GM10266 (cell line): ENCODE results near the gene ABCA7.

Source experiments
- DNase-seq: peaks from one replicate; pipeline ENCODE4 v3.0.0; 2012; ENCODE audit errors: extremely low spot score
- TF ChIP-seq, protein P1 (sequence below): IDR thresholded peaks from 2 replicates; pipeline ENCODE4 v1.5.1; 2012; ENCODE audit warnings: mild to moderate bottlenecking, low read depth; ENCODE audit not compliant: control insufficient read depth, insufficient read depth; ENCODE audit errors: missing control alignments

The ABCA7 gene

DNA sequence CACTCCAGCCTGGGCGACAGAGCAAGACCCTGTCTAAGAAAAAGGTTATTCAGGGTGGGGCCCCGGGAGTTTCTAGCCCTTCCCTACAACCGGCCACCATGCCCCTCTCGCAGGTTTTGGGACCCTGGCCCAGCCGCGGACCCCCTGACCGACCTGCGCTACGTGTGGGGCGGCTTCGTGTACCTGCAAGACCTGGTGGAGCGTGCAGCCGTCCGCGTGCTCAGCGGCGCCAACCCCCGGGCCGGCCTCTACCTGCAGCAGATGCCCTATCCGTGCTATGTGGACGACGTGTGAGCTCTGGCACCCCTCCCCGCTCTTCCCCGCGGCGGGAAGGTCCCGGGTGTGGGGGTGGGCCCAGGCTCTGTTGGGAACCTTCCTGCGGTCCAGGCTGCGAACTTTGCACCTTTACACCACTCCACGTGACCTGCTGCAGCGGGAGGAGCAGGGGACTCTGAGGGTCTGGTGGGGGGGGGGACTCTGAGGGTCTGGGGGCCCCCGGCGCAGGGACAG lies 6.3 kb downstream of the ABCA7 start:
- TF ChIP-seq, protein P1, sequence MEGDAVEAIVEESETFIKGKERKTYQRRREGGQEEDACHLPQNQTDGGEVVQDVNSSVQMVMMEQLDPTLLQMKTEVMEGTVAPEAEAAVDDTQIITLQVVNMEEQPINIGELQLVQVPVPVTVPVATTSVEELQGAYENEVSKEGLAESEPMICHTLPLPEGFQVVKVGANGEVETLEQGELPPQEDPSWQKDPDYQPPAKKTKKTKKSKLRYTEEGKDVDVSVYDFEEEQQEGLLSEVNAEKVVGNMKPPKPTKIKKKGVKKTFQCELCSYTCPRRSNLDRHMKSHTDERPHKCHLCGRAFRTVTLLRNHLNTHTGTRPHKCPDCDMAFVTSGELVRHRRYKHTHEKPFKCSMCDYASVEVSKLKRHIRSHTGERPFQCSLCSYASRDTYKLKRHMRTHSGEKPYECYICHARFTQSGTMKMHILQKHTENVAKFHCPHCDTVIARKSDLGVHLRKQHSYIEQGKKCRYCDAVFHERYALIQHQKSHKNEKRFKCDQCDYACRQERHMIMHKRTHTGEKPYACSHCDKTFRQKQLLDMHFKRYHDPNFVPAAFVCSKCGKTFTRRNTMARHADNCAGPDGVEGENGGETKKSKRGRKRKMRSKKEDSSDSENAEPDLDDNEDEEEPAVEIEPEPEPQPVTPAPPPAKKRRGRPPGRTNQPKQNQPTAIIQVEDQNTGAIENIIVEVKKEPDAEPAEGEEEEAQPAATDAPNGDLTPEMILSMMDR: no peak
- no peak for DNase-seq

DNA sequence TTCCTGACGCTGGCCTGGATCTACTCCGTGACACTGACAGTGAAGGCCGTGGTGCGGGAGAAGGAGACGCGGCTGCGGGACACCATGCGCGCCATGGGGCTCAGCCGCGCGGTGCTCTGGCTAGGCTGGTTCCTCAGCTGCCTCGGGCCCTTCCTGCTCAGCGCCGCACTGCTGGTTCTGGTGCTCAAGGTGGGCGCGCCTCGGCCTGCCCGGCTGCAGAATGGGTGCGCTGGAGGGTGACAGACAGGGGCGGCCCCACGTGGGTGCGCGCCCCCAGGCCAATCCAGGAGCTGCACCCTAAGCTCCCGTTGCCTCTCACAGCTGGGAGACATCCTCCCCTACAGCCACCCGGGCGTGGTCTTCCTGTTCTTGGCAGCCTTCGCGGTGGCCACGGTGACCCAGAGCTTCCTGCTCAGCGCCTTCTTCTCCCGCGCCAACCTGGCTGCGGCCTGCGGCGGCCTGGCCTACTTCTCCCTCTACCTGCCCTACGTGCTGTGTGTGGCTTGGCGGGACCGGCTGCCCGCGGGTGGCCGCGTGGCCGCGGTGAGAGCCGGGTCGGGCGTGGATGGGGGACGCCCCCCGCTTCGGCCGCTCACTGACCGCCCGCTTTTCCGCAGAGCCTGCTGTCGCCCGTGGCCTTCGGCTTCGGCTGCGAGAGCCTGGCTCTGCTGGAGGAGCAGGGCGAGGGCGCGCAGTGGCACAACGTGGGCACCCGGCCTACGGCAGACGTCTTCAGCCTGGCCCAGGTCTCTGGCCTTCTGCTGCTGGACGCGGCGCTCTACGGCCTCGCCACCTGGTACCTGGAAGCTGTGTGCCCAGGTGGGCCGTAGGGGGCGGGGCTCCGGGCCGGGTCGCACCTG lies 7.2 kb downstream of the ABCA7 start:
- DNase-seq: no peak
- TF ChIP-seq, protein P1: no peak

DNA sequence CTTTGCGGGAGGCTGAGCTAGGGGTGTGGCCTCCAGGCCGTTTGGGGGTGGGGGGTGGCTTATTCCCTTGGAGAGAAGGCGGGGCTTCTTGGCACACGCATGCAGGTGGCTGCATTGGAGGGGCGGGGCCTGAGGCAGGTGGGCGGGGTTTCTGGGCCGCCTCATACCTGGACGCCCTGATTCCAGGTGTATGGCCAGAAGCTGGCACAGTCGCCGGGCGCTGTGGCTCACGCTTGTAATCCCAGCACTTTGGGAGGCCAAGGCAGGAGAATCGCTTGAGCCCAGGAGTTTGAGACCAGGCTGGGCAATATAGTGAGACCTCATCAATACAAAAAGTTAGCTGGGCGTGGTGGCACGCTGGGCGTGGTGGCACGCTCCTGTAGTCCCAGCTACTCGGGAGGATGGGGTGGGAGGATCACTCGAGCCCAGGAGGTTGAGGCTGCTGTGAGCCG lies 7.8 kb downstream of the ABCA7 start:
- TF ChIP-seq, protein P1: no peak
- DNase-seq: no peak

DNA sequence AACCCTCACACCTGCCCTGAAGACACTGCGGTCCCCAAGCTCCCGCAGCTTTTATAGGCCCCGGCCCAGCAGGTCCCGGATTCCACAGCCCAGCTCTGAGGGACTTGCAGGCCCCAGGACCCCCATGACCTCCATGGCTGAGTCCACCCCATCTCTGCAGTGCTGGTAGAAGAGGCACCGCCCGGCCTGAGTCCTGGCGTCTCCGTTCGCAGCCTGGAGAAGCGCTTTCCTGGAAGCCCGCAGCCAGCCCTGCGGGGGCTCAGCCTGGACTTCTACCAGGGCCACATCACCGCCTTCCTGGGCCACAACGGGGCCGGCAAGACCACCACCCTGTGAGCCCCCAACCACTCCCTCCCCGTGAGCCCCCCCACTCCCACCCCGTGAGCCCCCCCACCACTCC lies 9.2 kb downstream of the ABCA7 start:
- DNase-seq: no peak
- TF ChIP-seq, protein P1: no peak

DNA sequence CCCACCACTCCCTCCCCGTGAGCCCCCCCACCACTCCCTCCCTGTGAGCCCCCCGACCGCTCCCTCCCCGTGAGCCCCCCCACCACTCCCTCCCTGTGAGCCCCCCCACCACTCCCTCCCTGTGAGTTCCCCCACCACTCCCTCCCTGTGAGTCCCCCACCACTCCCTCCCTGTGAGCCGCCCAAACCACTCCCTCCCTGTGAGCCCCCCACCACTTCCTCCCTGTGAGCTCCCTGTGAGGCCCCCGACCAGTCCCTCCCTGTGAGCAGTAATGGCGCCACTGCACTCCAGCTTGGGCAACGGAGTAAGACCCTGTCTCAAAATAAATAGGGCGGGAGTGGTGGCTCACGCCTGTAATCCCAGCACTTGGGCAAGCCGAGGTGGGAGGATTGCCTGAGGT lies 9.9 kb downstream of the ABCA7 start:
- DNase-seq: no peak
- TF ChIP-seq, protein P1: no peak

DNA sequence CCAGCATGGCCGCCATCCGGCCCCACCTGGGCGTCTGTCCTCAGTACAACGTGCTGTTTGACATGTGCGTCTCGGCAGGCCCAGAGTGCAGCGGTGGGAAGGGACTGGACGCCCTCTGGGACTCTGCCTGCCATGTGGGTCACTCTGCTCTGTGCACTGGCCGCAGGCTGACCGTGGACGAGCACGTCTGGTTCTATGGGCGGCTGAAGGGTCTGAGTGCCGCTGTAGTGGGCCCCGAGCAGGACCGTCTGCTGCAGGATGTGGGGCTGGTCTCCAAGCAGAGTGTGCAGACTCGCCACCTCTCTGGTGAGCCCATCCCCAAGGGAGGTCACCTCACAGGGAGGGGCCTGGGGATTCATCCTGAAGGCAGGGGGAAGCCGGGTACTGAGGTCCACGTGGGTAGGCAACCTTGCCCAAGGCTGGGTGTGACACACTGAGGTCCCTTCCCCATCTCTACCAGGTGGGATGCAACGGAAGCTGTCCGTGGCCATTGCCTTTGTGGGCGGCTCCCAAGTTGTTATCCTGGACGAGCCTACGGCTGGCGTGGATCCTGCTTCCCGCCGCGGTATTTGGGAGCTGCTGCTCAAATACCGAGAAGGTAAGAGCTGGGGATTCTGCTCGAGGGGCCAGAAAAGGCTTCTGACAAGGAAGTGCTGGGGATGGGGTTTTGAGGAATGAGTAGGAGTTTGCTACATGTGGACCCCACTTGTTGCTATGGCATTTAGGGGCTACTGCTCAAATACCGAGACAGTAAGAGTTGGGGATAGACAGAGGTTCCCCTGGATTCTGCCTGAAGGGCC lies 11.3 kb downstream of the ABCA7 start:
- TF ChIP-seq, protein P1: no peak
- no peak for DNase-seq
